ENCODE measurements around the gene MIGA2.

MIGA2 gene

DNA sequence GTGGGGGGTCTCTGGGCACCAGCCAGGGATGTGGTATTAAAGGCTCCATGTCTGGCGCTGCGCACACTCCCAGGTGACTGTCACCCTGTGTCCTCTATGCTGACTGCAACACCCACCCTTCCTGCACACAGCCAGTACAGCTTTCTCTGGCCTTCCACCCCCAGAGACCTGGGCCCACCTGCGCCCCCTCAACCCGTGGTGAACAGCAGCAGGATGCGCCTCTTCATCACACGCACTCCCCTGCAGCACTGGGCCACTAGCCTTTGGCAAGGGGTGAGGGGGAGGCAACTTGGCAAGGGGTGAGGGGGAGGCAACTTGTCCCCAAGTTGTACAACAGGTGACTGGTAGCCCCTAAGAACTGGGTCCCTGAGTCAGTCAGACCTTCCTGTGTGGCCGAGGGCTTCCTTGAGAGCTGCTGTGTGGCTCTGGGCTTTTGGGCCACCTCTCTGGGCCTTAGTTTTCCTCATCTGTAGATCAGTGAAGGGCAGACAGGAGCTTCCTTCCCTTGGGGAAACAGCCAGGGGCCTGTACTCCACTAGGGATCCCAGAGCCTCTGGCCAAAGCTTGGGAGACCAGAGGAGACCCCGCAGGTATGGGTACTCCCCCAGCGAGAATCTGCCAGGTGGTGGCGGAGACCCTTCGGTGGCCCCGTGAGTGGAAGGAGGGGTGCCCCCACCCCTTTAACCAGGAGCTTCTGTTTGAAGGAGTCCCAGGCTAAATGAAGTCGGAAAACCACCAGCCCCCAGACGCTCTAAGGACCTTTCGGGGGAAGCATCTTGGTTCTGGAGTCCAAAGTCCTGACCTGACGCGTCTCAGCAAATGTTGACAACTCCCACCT lies 69.7 kb downstream of the MIGA2 start:
- TF ChIP-seq, protein P1, sequence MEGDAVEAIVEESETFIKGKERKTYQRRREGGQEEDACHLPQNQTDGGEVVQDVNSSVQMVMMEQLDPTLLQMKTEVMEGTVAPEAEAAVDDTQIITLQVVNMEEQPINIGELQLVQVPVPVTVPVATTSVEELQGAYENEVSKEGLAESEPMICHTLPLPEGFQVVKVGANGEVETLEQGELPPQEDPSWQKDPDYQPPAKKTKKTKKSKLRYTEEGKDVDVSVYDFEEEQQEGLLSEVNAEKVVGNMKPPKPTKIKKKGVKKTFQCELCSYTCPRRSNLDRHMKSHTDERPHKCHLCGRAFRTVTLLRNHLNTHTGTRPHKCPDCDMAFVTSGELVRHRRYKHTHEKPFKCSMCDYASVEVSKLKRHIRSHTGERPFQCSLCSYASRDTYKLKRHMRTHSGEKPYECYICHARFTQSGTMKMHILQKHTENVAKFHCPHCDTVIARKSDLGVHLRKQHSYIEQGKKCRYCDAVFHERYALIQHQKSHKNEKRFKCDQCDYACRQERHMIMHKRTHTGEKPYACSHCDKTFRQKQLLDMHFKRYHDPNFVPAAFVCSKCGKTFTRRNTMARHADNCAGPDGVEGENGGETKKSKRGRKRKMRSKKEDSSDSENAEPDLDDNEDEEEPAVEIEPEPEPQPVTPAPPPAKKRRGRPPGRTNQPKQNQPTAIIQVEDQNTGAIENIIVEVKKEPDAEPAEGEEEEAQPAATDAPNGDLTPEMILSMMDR (conservative IDR thresholded peaks at IDR 0.05; ENCODE audit: low read length), result no peak
- DNase-seq (ENCODE audit: low read depth), result no peak
- no peak overlapping the region for H3K4me3 ChIP-seq (ENCODE audit: low read length)

DNA sequence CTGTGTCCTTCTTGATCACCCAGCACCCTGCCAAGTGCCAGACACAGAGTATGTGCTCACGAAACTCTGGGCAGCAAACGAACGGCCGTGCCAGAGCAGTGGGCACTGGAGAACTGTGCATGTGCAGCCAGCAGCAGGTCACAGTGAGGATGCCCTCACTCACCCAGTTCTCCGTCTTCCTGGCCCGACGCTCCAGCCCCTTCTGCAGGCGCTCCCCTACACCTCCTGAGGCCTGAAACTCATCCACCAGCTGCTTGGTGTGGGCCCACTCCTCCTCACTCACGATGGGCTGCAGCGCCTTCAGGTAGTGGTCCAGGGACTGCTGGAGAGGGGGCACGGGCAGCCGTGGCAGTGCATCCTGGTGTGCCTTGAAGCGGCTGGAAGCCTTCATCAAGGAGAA lies 71.2 kb downstream of the MIGA2 start:
- TF ChIP-seq, protein P1 (conservative IDR thresholded peaks at IDR 0.05; ENCODE audit: low read length), result no peak
- H3K4me3 ChIP-seq (ENCODE audit: low read length), result no peak overlapping the region
- DNase-seq (ENCODE audit: low read depth), result no peak

DNA sequence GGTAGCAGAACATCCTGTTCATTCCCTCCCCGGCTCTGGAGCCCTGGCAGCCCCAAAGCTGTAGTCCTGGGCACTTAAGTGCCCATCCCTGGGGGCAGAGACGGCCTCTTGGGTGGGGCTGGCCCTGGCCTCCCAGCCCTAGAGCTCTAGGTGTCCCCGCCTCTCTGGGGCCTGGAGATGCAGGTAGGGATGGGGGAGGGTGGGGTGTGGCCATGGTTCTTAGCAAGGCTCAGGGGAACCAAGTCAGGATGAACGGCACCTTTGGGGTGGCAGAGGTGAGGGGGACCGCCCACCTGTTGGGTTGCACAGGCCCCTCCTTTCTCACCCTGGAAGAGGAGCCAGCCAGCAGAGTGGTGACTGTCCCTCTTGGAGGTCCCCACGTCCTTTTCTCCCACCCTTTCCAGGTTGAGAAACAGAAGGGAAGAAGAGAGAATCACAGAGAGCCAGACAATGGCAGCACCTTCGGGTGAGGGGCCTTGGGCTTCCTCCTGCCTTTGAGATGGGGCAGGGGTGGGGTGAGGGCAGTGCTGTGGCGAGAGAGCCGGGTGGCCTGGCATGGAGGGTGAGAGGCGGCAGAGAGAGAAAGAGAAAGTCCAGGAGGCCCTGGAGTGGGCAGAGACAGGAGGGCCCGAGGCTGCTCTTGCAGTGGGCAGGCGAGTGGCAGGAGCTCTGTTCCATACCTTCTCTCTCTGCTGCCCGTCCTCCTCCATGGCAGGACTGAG lies 71.8 kb downstream of the MIGA2 start:
- TF ChIP-seq, protein P1 (conservative IDR thresholded peaks at IDR 0.05; ENCODE audit: low read length), result no peak
- no peak overlapping the region for H3K4me3 ChIP-seq (ENCODE audit: low read length)
- DNase-seq (ENCODE audit: low read depth), result no peak

DNA sequence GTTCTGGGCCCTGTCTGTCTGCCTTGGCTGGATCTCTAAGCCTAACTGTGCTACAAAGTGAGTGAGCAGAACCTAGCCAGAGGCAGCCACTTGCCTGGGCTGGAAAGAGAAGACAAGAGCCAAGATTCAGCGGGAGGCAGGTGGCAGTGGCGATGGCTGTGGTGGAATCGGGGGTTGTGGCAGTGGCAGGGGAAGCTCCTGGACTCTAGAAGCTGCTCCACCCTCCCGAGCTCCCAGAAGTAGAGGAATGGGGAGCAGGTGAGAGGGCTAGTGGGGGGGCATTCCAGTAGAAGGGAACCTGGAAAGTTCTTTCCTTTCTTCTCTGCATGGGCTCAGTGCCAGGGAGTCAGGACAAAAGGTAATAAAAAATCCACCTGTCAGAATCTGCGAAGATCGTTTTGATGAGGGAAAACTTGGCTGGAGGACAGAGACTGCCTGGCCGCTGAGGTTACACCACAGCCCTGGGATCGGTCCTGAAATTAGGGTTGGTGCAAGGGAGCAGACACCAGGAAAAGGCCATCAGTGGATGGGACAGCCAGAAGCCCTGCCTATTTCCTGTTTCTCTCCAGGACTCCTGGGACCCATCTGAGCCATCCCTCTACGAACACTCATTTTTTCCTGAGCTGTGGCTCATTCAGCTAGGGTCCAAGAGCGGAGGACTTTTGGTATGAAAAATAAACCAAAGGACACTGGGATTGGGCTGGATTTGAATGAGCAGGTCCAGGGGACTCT lies 72.5 kb downstream of the MIGA2 start:
- TF ChIP-seq, protein P1 (conservative IDR thresholded peaks at IDR 0.05; ENCODE audit: low read length), result no peak
- H3K4me3 ChIP-seq (ENCODE audit: low read length), result peak overlapping the region; percentile 77
- no peak for DNase-seq (ENCODE audit: low read depth)

DNA sequence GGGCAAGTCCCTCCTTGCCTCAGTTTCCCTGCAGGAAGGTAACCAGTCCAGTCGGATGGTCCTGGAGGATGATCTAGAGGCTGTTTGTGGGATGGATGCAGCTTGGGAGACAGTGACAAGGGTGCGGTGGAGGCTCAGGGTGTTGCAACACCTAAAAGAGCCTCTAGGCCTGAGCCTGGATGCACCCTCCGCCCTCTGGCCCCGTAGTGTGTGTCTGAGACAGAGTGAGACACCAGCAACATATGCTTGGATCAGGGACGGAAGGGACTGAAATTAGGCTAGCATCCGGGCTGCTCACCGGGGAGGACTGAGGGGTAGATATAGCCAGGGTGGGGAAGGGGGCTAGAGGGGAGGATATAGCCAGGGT lies 73.1 kb downstream of the MIGA2 start:
- H3K4me3 ChIP-seq (ENCODE audit: low read length), result peak overlapping the region; percentile 77
- TF ChIP-seq, protein P1 (conservative IDR thresholded peaks at IDR 0.05; ENCODE audit: low read length), result no peak
- peak; percentile 58 for DNase-seq (ENCODE audit: low read depth)

DNA sequence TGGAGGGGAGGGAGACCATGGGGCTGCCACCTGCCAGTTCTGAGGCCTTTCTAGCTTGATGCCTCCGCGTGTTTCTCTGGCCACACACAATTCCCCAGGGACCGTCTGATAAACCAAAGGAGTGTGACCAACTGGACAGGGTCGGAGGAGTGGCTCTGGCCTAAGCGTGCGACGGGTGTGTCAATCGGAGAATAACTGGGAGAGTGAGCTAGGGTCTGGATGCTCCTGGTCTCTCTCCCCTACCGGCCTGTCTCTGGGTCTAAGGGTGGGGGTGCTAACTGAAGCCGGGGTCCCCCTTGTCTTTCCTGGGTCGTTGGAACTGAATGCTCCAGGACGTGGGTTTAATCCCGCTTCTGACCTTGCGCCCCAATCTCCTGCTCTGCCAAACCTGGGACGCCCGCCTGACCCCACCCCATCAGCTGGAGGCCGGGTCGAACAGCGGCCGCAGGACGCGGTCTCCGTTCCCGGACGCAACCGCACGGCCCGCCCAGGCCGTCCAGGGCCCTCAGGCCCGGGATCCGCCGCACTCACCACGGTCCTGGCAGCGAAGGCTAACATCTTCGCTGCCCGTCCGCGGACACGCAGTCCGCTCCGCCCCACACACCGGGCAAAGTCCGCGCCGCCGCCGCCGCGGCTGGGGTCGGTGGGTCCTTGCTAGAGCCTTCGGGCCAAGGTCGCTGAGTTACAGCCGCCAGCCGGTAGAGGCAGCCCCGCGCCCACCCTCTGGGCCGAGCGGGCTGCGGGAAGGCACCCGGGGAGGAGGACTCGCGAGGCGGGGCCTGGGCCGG lies 73.7 kb downstream of the MIGA2 start:
- TF ChIP-seq, protein P1 (conservative IDR thresholded peaks at IDR 0.05; ENCODE audit: low read length), result no peak

More for the DNA sequence above, 73.7 kb downstream of the MIGA2 start:
- peak; percentile 48 for DNase-seq (ENCODE audit: low read depth)
- H3K4me3 ChIP-seq (ENCODE audit: low read length), result peak overlapping the region; percentile 77

All from AG10803 (cell line).